HCT116 (cell line): ENCODE measurements around the gene KIF26A. TPM values are rescaled to one million over a fixed set of nuclear protein-coding genes. Genes with fewer than 3 reads are reported as not detected.

ENCODE experiments used
- ATAC-seq: fragments of 200-7000 bp; cut with Tn5 transposase; 2 replicates; pipeline ENCODE4 v1.9.1; 2020; ENCODE audit warnings: mild to moderate bottlenecking, moderate library complexity
- BruUV-seq: library from RNA; stranded (reverse); fragments of 400-500 nt; replicated peaks from 2 replicates; lab custom pipeline; 2021; lab: Mats Ljungman, UMichigan
- CTCF ChIA-PET: fragments of 300-600 bp; sonication (Branson Sonifier 250); formaldehyde crosslinking; loops from one replicate; lab custom pipeline; 2021; ENCODE audit warnings: antibody characterized with exemption; lab: Charles Lee
- POLR2A ChIA-PET: fragments of 300-600, 350-600 bp; sonication (Branson Sonifier 250); formaldehyde crosslinking; loops from one replicate; lab custom pipeline; 2021; ENCODE audit warnings: antibody characterized with exemption; lab: Charles Lee
- RAD21 ChIA-PET, 2 experiments: fragments of 300-600 bp; sonication (Branson Sonifier 250); formaldehyde crosslinking; loops; one replicate each; lab custom pipeline; 2023; ENCODE audit warnings: low total read pairs in 2 of 2; ENCODE audit not compliant: uncharacterized antibody in 2 of 2, unreplicated experiment in 2 of 2, low non-redundant PET in 1 of 2; lab: Charles Lee
- DNase-seq: peaks from one replicate; pipeline ENCODE4 v3.0.0-alpha.2; 2010; ENCODE audit warnings: low read depth, low spot score
- H2AFZ ChIP-seq: fragments of 200-600 bp; shearing (Covaris generic), sonication (generic); 2 replicates; pipeline ENCODE4 v1.6.1; 2017; ENCODE audit warnings: low read depth, mixed run types, mixed read lengths, antibody characterized with exemption, low read length; ENCODE audit not compliant: poor library complexity, severe bottlenecking
- H3K27ac ChIP-seq: 2 replicates; pipeline ENCODE4 v1.5.1; 2012; ENCODE audit warnings: low read depth, low read length
- H3K27me3 ChIP-seq: fragments of 200-600 bp; sonication (generic); 2 replicates; pipeline ENCODE4 v1.6.1; 2016; ENCODE audit warnings: mixed run types, low read length, mixed read lengths; ENCODE audit not compliant: insufficient read depth
- H3K36me3 ChIP-seq, 2 experiments: fragments of 200-500 bp in 1 of 2; fragments of 200-600 bp in 1 of 2; sonication (Bioruptor generic) in 1 of 2; sonication (generic) in 1 of 2; 2 replicates each; pipeline versions ENCODE4 v1.5.1 to v1.6.1; 2014 to 2016; ENCODE audit warnings: low read length in 2 of 2, inconsistent platforms in 1 of 2, mixed read lengths in 1 of 2, mixed run types in 1 of 2; ENCODE audit not compliant: insufficient read depth in 2 of 2, control insufficient read depth in 1 of 2
- H3K4me1 ChIP-seq, 2 experiments: fragments of 200-600 bp in 1 of 2; sonication (generic) in 1 of 2; 2 replicates each; pipeline versions ENCODE4 v1.5.1 to v1.6.1; 2012 to 2017; ENCODE audit warnings: low read length in 2 of 2, inconsistent platforms in 1 of 2, mild to moderate bottlenecking in 1 of 2, mixed read lengths in 1 of 2, mixed run types in 1 of 2, moderate library complexity in 1 of 2; ENCODE audit not compliant: insufficient read depth in 2 of 2, control insufficient read depth in 1 of 2
- H3K4me2 ChIP-seq: fragments of 200-600 bp; sonication (generic); 2 replicates; pipeline ENCODE4 v1.6.1; 2017; ENCODE audit warnings: mixed run types, low read length, mixed read lengths
- H3K4me3 ChIP-seq, 2 experiments: fragments of 200-600 bp in 1 of 2; sonication (generic) in 1 of 2; replicated peaks in 1 of 2; 2 replicates each; pipeline ENCODE4 v1.5.1; 2011 to 2016; ENCODE audit warnings: low read length in 2 of 2, control low read depth in 1 of 2, low read depth in 1 of 2, mild to moderate bottlenecking in 1 of 2, mixed read lengths in 1 of 2, mixed run types in 1 of 2
- H3K79me2 ChIP-seq: fragments of 200-600 bp; sonication (generic); 2 replicates; pipeline ENCODE4 v1.6.1; 2017; ENCODE audit warnings: mild to moderate bottlenecking, mixed run types, low read length, moderate library complexity, mixed read lengths; ENCODE audit not compliant: insufficient read depth
- H3K9ac ChIP-seq: fragments of 200-600 bp; sonication (generic); 2 replicates; pipeline ENCODE4 v1.6.1; 2016; ENCODE audit warnings: low read length, mixed read lengths
- H3K9me2 ChIP-seq: fragments of 200-600 bp; sonication (generic), shearing (Covaris generic); 2 replicates; pipeline ENCODE4 v1.6.1; 2017; ENCODE audit warnings: mixed run types, mild to moderate bottlenecking, moderate library complexity; ENCODE audit not compliant: insufficient read depth
- H3K9me3 ChIP-seq, 2 experiments: fragments of 200-500 bp in 1 of 2; fragments of 200-600 bp in 1 of 2; sonication (Bioruptor generic) in 1 of 2; sonication (generic) in 1 of 2; 2 replicates each; pipeline ENCODE4 v1.6.1; 2014 to 2017; ENCODE audit warnings: low read length in 2 of 2, mixed read lengths in 2 of 2, inconsistent platforms in 1 of 2, low read depth in 1 of 2, mild to moderate bottlenecking in 1 of 2, mixed run types in 1 of 2, moderate library complexity in 1 of 2; ENCODE audit not compliant: control insufficient read depth in 1 of 2, insufficient read depth in 1 of 2
- H4K20me1 ChIP-seq: fragments of 200-600 bp; sonication (generic), shearing (Covaris generic); 2 replicates; pipeline ENCODE4 v1.6.1; 2017; ENCODE audit warnings: mixed run types, mild to moderate bottlenecking, moderate library complexity; ENCODE audit not compliant: insufficient read depth
- CBX3 ChIP-seq: IDR thresholded peaks from 2 replicates; pipeline ENCODE4 v1.6.1; 2012; ENCODE audit warnings: low read depth
- CEBPB ChIP-seq: IDR thresholded peaks from 2 replicates; pipeline ENCODE4 v1.6.1; 2012; ENCODE audit warnings: low read depth
- EGR1 ChIP-seq: IDR thresholded peaks from 2 replicates; pipeline ENCODE4 v1.6.1; 2012; ENCODE audit warnings: low read depth
- EZH2 ChIP-seq: fragments of 200-600 bp; sonication (generic); IDR thresholded peaks from 2 replicates; pipeline ENCODE4 v1.6.1; 2017; ENCODE audit warnings: antibody characterized with exemption, mixed run types
- FOSL1 ChIP-seq: IDR thresholded peaks from 2 replicates; pipeline ENCODE4 v1.6.1; 2012; ENCODE audit warnings: low read depth
- JUND ChIP-seq: IDR thresholded peaks from 2 replicates; pipeline ENCODE4 v1.6.1; 2012
- POLR2A ChIP-seq: IDR thresholded peaks from 2 replicates; pipeline ENCODE4 v1.7.0; 2011; ENCODE audit warnings: borderline replicate concordance; ENCODE audit not compliant: insufficient read depth, insufficient read length; ENCODE audit errors: extremely low read depth
- POLR2AphosphoS5 ChIP-seq: IDR thresholded peaks from 2 replicates; pipeline ENCODE4 v1.6.1; 2011; ENCODE audit warnings: mild to moderate bottlenecking, low read depth, low read length, moderate library complexity
- RAD21 ChIP-seq: IDR thresholded peaks from 2 replicates; pipeline ENCODE4 v1.6.1; 2012; ENCODE audit warnings: low read depth, mild to moderate bottlenecking
- SP1 ChIP-seq: IDR thresholded peaks from 2 replicates; pipeline ENCODE4 v1.6.1; 2012; ENCODE audit warnings: low read depth
- SRF ChIP-seq: IDR thresholded peaks from 2 replicates; pipeline ENCODE4 v1.6.1; 2012; ENCODE audit warnings: low read depth
- TCF7L2 ChIP-seq: IDR thresholded peaks from 2 replicates; pipeline ENCODE4 v1.7.0; 2011; ENCODE audit warnings: borderline replicate concordance, inconsistent platforms; ENCODE audit not compliant: insufficient read depth, insufficient read length; ENCODE audit errors: extremely low read depth
- YY1 ChIP-seq: IDR thresholded peaks from 2 replicates; pipeline ENCODE4 v1.6.1; 2011; ENCODE audit warnings: low read length, low read depth, moderate library complexity, mild to moderate bottlenecking; ENCODE audit not compliant: insufficient replicate concordance; ENCODE audit errors: extremely low read depth
- ZFX ChIP-seq: fragments of 450-650 bp; IDR thresholded peaks from 2 replicates; pipeline ENCODE4 v1.6.1; 2017
- ZNF274 ChIP-seq: fragments of 200-500 bp; sonication (Bioruptor generic); IDR thresholded peaks from 2 replicates; pipeline ENCODE4 v1.6.1; 2014; ENCODE audit warnings: mild to moderate bottlenecking, low read depth, low read length, inconsistent platforms
- intact Hi-C: fragments of 100-400 bp; cut with micrococcal nuclease; formaldehyde crosslinking; loops from 2 replicates; pipeline ENCODE4 v1.10.0; 2022
- total RNA-seq: library from RNA; stranded (reverse); gene quantifications from one replicate; pipeline ENCODE4 v1.2.1, GENCODE V29; 2021; ENCODE audit not compliant: unreplicated experiment
- TF ChIP-seq, protein P1 (sequence below): IDR thresholded peaks from 2 replicates; pipeline ENCODE4 v1.6.1; 2012
- TF ChIP-seq, protein P2 (sequence below): IDR thresholded peaks from 2 replicates; pipeline ENCODE4 v1.6.1; 2012
- TF ChIP-seq, protein P3 (sequence below), 3 experiments: fragments of 200-600 bp in 1 of 3; sonication (generic) in 1 of 3; IDR thresholded peaks in 2 of 3; conservative IDR thresholded peaks in 1 of 3; 2 replicates each; pipeline ENCODE4 v1.5.1; 2012 to 2017; ENCODE audit warnings: low read depth in 2 of 3, low read length in 2 of 3, antibody characterized with exemption in 1 of 3, borderline replicate concordance in 1 of 3, control low read depth in 1 of 3, mild to moderate bottlenecking in 1 of 3, mixed read lengths in 1 of 3, mixed run types in 1 of 3, moderate library complexity in 1 of 3; ENCODE audit not compliant: insufficient read depth in 1 of 3

The KIF26A gene
- total RNA-seq, 1 experiment from 2014 or later: 10.2 TPM

DNA sequence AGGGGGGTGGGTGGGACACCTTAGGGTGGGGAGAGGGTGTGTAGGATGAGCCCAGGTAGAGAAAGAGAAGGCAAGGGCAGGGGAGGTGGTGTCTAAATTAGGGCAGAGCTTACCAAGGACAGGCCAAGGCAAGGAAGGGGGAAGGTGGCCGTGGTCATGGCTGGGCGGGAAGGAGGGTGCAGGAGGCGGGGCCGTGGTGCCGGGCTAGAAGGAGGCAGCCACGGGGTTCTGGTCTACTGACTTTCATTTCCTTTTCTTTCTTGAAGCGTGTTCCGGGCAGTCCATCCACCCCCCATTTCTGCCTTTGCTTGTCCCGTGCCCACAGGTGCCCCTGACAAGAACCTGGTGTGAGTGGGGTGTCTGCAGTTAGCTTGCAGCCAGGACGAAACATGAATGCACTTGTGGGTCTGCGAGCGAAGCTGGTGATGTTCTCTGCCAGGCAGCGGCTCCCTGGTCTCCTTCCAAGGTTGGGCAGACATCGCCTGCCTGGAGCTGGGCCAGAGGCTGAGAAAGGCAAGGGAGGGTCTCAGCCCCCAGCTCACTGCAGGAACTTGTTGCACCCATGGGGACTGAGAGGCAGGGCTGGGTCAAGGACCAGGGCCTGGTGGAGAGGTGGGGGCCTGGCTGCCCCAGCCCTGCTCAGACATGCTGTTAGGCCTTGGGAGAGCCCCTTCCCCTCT lies 58.2 kb downstream of the KIF26A start:
- no peak for DNase-seq
- Histone ChIP-seq H3K79me2 (no peaks in the 10 kb centered on the region), H3K4me1 (no peaks in the 10 kb centered on the region), H3K4me2 (no peak overlapping the region), H3K27me3 (peaks cover 7% of the 10 kb centered on the region; the same call in 1 of the 2 replicates), H3K27ac (no peak overlapping the region)
- POLR2A ChIA-PET: no interaction called here
- TF ChIP-seq RAD21: no peak
- TF ChIP-seq TCF7L2: no peak
- no peak for TF ChIP-seq ZNF274
- no peak for TF ChIP-seq EZH2
- no peak for TF ChIP-seq CBX3
- TF ChIP-seq EGR1: no peak
- no peak for TF ChIP-seq FOSL1
- no peak for TF ChIP-seq POLR2A
- no peak for TF ChIP-seq JUND
- TF ChIP-seq, protein P1, sequence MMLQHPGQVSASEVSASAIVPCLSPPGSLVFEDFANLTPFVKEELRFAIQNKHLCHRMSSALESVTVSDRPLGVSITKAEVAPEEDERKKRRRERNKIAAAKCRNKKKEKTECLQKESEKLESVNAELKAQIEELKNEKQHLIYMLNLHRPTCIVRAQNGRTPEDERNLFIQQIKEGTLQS: no peak
- TF ChIP-seq, all 23 proteins: peak for 0
- CTCF ChIA-PET: no interaction called here
- no peaks in the 10 kb centered on the region for H4K20me1 ChIP-seq
- no peaks in the 10 kb centered on the region for H3K9me2 ChIP-seq
- intact Hi-C loops: no loop called here
- H3K36me3 ChIP-seq: no peaks in the 10 kb centered on the region
- H3K9me3 ChIP-seq: no peaks in the 10 kb centered on the region
- ATAC-seq: no peak
- H2AFZ ChIP-seq: no peak overlapping the region
- H3K4me3 ChIP-seq: no peak overlapping the region
- RAD21 ChIA-PET: no interaction called here
- no TSS peak for BruUV-seq
- no peak overlapping the region for H3K9ac ChIP-seq

DNA sequence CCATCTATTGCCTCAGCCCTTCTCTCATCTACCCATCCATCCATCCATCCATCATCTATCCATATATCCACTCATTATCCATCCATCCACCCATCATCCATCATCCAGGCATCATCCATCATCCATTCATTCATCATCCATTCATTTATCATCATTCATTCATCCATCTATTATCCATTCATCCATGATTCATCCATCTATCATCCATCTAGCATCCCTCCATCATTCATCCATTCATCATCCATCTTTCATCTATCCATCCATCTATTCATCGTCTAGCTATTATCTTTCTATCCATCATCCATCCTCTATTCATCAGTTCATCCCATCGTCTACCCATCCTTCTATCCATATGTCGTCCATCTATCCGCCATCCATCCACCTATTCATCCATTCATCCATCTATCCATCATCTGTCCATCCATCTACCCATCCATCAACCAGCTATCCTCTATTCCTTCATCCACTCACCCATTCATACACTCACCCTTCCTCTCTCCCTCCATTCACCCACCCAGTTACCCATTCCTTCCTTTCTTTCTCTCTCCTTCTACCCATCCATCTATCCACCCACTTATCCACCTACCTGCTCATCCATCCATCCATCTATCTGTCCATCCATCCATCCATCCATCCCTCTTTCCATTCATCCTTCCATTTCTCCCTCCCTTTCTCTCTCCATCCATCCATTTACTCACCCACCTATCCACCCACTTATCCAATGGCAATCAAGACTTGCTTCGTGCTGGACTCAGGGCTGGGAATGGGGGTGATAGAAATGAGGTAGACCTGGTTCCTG lies 59.3 kb downstream of the KIF26A start:
- intact Hi-C loops: no loop called here
- H3K9me2 ChIP-seq: no peaks in the 10 kb centered on the region
- ChIA-PET POLR2A (no interaction called here), CTCF (no interaction called here), RAD21 (no interaction called here)
- no peaks in the 10 kb centered on the region for H3K79me2 ChIP-seq
- no peak overlapping the region for H2AFZ ChIP-seq
- no peaks in the 10 kb centered on the region for H4K20me1 ChIP-seq
- BruUV-seq: no TSS peak
- H3K4me3 ChIP-seq: no peak overlapping the region
- no peak overlapping the region for H3K4me2 ChIP-seq
- no peaks in the 10 kb centered on the region for H3K36me3 ChIP-seq
- H3K27ac ChIP-seq: no peak overlapping the region
- no peak overlapping the region for H3K9ac ChIP-seq
- H3K27me3 ChIP-seq: peaks cover 7% of the 10 kb centered on the region; the same call in 1 of the 2 replicates
- ATAC-seq: no peak
- H3K4me1 ChIP-seq: no peaks in the 10 kb centered on the region
- DNase-seq: no peak
- no peaks in the 10 kb centered on the region for H3K9me3 ChIP-seq
- no peak for TF ChIP-seq POLR2AphosphoS5
- TF ChIP-seq CEBPB: no peak
- TF ChIP-seq SP1: no peak
- TF ChIP-seq YY1: no peak
- TF ChIP-seq, protein P2, sequence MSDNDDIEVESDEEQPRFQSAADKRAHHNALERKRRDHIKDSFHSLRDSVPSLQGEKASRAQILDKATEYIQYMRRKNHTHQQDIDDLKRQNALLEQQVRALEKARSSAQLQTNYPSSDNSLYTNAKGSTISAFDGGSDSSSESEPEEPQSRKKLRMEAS: no peak
- no peak for TF ChIP-seq SRF
- TF ChIP-seq, protein P1: no peak
- no peak for TF ChIP-seq EGR1
- TF ChIP-seq RAD21: no peak
- TF ChIP-seq FOSL1: no peak
- TF ChIP-seq, protein P3, sequence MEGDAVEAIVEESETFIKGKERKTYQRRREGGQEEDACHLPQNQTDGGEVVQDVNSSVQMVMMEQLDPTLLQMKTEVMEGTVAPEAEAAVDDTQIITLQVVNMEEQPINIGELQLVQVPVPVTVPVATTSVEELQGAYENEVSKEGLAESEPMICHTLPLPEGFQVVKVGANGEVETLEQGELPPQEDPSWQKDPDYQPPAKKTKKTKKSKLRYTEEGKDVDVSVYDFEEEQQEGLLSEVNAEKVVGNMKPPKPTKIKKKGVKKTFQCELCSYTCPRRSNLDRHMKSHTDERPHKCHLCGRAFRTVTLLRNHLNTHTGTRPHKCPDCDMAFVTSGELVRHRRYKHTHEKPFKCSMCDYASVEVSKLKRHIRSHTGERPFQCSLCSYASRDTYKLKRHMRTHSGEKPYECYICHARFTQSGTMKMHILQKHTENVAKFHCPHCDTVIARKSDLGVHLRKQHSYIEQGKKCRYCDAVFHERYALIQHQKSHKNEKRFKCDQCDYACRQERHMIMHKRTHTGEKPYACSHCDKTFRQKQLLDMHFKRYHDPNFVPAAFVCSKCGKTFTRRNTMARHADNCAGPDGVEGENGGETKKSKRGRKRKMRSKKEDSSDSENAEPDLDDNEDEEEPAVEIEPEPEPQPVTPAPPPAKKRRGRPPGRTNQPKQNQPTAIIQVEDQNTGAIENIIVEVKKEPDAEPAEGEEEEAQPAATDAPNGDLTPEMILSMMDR (IDR thresholded peaks at IDR 0.05 in 2 of 3, conservative IDR thresholded peaks at IDR 0.05 in 1 of 3; ENCODE audit: borderline replicate concordance in 1 of 3, insufficient read depth in 1 of 3, low read depth in 2 of 3, low read length in 2 of 3): no peak
- TF ChIP-seq ZFX: no peak
